NCI-H748 (cell line): ENCODE data around the gene LARGE2.

Experiments used
- DNase-seq: peaks from one replicate; lab custom pipeline; 2025; ENCODE audit not compliant: unreplicated experiment; lab: John Stamatoyannopoulos, UW

Gene LARGE2

DNA sequence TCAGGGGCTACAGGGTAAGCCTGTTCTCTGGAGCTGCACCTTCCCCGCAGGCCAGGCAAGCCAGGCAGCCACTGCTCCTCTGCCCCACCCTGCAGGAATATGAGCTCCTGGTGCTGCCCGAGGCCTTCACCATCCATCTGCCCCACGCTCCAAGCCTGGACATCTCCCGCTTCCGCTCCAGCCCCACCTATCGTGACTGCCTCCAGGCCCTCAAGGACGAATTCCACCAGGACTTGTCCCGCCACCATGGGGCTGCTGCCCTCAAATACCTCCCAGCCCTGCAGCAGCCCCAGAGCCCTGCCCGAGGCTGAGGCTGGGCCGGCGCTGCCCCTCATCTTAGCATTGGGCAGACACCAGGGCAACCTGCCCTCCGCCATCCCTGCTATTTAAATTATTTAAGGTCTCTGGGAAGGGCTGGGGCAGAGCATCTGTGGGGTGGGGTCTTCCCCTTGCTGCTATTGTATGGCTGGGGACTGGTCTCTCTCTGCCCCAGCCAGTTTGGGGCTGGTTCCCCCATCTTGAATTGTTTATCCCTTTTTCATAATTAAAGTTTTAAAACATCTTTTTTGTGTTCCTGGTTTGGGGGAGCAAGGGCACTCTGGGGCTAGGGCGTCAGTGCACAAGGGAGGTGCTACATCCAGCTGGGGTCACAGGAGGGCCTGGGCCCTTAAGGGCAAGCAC is 6.2 kb downstream of the LARGE2 start:
- no peak for DNase-seq

DNA sequence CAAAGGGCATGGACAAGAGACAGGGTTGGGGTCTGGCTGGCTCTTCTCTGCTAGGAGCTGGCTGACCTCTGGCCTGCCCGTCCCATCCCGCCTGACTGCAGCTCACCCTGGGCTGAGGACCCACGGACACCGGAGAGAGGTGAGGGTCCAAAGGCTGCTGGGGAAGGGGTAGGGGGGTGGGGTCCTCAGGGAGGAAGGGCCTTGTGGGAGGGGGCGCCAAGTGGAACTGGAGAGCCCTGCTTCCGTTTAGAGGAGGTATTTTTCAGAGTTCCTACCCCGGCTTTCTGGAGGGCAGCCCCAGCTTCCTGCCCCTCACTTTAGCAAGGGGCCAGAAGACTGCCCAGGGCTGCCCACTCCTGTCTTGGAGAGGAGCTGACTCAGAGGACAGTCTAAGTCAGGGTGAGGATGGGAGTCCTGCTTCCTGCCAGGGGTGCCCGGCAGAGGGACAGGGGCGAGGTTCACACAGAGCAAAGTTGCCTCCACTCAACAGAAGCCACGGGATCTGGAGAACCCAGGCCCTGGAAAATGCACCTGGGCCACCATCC is 7.1 kb downstream of the LARGE2 start:
- DNase-seq = no peak

DNA sequence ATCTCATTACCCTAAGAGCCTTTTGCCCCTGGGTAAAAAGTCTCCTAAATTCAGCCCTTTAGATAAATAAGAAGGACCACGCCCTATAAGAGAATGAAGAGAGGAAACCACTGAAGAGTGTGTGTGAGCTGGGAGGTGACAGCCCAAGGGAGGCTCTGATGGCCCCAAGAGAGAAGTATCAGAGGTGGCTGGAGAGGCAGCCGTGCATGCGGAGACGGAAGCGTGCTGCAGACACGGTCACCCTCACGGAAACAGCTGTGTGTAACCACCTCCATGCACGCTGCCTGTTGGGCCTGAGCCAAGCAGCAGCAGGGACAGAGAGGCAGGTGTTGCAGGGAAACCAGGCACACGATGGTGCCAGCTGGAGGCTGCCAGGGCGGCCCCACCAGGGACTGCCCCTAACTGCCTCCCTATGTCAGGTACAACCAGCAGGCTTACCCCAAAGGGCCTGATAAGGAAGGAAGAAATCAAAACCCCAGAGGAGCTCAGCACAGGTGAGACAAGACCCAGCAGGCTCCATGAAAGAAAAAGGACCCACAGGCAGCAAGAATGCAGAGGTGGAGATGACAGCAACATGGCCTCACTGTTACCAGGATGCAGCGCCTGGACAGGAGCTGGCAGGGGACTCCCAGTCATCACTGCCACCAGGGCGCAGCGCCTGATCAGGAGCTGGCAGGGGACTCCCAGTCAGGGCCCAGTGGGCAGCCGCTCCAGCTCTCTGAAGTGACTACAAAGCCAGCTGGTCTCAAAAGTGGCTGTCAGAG is 7.8 kb downstream of the LARGE2 start:
- peak; percentile 93 for DNase-seq

DNA sequence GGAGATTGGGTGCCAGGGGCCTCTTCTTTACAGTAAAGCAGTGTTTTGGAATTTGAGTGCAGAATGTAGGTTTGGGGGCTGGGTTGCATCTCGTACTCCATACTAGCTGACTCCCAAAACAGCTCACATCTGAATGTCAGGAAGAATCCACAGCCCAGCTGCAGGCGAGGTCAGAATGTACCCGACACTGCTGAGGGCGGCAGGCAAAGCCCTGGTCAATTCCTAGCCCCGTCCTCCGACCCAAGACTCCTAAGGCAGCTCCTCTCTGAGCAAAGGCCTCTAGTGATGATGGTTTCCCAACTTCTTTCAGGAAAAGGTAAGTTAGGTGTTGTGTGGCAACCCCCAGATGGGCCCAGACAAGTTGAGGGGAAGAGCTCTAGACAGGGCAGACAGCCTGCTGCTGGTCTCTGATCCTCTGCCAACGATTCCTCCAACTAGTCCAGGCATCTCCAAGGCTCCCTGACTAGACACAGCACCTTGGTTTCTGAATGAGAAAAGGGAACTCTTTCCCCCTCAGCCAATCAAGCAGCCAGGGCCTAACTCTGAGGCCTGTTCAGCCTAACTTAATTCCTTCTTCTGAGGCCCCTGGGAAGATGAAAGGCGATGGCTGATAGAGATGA is 8.6 kb downstream of the LARGE2 start:
- no peak for DNase-seq

DNA sequence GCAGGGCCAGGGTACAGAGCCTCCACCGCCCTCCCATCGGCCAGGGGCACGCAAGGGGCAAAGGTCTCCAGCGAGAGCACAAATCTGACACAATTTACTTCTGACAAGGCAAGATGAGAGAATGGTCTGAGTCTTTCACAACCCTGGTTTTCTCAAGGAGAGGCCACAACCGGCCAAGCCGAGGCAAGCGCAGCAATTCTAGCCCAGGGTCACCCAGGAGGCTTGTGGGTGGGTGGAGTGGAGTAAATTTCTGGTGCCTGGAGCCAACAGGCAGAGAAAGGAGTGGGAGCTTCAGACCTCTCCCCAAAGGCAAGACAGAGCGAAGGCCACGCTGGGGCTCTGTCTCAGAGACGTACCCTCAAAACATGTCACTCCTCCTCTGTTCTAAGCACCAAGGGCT is 9.3 kb downstream of the LARGE2 start:
- no peak for DNase-seq

DNA sequence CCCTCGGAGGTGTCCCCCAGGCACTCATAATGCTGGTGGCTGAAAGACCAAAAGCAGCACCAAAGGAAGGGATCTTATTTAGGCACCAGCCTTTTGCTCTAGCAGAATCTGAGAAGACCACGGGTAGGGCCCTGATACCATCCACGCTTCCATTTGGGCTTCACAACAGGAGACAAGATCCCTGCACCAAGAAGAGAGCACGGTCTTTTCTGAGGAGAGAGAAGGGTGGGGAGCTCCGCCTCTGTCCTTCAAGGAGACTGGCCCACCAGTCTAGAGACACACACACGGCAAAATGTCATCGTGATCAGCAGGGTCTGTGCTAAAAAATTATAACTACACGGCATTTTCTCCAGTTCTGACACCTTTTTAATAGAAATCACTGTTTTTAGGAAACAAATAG is 9.8 kb downstream of the LARGE2 start:
- no peak for DNase-seq

DNA sequence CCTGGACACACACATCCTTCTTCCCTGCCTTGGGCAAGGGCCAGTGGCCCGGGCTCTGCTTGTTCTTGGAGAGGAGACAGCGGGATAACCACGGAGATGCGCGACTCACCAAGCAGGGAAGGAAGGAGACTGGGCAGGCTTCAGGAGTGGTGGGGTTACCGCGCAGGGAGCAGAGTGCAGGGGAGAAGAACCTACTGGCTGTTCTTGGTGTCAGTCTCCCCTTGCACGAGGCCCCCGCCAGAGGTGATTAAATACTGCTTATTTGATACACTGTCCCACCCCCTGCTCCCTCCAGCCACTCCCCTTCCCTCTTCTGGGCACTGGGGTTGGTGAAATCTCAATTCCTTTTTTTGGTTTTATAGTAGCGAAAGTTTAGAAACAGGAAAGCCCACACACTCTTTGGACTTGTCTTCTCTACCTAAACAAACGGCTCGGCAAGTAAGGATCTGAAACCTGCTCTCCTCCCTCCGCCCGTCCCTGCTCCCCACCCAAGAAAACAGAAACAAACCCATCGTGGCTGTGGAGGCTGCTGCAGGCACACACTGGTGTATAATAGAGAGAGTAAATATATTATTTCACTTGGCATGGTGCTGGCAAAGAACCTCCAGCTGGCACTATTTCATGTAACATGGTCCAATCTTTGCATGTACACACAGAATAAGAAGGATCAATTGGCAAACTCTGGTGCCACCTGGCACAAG is 10.8 kb downstream of the LARGE2 start:
- DNase-seq = no peak

DNA sequence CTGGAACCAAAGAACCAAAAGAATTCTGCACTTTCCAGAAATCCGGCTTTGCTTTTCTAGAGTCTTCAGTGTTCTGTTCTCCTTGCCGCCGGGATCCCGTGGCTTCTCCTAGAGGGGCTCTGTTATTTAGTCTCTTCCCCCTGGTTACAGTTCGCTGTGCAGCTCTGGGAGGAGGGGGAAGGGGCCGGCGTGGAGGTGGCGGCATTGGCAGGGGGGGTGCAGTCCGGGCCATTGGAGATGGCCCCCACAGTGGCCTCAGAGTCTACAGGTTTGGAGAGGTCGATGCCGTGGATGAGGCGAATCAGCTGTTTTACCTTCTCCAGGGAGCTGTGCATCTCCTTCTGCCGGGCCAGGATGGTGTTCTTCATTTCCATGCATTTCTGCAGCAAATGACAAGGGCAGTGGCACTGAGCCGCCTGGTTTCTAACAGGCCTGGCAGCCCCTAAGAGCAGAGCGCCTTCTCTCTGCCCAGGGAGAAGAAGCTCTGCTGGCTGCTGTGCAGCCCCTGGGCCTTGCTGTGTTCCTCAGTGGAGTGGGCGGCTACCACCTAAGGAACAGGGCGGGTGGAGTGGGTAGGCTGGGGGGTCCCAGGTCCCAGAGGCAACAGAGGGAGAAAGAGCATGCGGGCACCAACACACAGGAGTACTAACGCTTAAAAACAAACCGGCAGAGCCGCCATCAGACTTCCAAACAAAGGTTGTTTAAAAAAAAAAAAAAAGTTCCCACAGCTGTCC is 11.6 kb downstream of the LARGE2 start:
- DNase-seq = no peak

DNA sequence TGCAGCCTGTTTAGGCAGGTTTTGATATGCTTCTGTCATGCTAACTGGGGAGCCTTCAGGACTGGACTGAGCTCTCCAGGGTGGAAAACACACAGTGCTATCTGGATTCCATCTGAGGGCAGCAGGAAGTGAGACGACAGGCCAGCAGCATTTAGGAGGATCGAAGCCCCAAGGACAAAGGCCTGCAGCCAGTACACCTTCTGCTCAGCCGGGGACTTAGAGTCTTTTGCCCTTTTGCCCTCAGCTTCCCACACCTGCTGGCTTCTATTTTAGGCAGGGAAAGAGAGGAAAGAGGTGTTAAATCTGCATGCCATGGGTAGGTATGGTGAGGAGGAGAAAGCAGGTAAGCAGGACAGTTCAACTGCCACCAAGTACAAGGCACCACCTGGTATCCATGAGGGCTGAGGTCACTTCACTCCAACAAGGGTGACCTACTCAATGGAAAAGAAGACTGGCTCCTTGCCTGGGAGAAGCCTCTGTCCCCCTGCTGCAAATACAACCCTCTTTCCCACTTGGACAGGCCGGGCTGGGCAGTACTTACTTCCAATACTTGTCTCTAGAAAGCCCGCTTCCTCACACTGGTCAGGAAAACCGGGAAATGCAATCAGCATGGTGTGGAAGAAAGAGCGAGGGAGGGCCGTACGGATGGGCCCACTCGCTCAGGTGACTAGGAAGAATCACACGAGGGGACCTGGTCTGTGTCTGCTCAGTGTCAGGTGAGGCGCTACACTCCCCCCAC is 12.3 kb downstream of the LARGE2 start:
- DNase-seq = no peak

DNA sequence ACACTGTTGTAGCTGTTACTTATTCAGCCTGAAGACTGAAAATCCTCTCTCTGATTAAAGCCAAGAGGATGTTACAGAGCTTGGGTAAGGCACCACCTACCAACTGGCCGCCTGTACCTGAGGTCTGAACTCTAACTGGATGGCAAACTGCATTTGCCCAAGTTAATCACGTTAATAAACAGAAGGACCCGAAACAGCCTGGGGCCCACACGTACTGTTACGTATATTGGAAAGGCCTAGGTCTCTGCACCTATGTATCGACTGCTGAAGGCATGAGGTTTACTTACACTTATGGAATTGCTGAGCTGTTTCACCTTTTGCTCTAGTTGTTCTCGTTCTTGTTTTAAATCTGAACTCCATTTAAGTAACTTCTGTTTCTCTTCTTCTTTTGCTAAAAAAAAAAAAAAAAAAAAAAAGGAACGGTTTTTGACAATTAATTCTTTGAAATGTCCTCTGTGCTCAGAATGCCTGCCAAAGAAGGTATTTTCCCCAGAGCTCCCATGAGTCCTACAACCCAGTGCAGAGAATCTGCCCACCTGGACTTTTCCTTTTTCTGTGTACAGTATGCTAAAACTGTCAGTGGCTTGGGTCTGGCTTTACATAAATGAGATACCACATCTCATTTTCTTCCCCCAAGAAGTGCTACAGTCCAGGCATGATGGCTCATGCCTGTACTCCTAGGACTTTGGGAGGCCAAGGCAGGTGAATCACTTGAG is 13.1 kb downstream of the LARGE2 start:
- DNase-seq = no peak

DNA sequence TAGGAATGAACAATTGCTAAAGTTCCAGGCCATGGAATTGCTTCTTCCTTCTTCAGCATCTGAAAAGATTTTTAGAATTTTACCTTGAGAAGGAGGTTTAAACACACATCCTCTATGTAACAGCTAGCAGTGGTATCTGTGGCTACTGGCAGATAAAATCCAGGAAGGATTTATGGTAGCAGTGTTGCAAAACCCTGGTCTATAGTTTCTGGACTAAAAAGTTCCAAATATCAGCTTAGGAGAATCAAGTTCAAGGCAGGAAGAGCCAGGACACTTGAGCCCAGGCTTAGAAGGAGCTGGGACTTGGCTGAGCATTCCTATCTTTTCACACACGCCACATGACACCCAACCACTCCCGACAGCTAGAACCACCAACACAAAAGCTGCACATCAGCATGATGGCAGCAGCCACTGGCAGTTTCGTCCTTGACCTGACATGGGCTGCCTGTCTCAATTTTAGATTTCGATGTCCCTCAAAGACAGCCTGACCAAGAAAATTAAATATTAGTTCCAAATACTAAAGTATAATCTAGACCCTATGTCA is 14.1 kb downstream of the LARGE2 start:
- DNase-seq = no peak

DNA sequence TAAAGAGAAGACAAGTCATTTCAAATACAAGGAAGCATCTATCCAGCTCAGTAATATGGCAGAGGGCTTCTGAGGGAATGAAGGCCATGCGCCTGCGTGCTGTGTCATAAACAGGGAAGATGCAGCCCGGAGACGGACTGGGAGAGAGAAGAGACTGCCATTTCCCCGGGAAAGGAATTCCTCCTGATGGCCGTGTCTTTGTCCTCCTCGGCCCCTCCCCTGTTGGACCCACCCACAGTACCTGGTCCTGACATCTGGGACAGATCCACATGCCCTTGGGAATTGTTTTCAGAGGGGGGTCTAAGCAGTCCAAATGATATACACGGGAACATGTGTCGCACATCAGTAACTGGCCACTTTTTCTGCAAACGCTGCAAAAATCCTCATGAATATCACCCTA is 15.5 kb downstream of the LARGE2 start:
- no peak for DNase-seq

DNA sequence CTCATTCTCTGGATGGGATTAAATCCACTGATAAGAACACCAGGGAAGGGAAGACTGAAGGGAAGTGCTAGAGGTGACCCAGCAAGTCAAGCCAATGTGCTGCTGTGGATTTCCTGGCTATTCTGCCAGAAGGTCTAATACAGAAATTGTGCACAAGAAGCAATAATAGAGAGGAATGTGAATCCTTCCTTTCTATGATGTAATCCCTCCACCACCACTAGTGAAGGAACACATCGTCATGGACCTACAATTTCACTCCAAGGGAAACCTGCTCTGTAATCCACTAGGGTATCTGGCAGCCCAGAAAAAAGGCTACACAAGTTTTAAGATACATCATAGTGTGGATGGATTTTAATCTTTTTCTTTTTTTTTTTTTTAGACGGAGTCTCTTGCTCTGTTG is 17.4 kb downstream of the LARGE2 start:
- no peak for DNase-seq

DNA sequence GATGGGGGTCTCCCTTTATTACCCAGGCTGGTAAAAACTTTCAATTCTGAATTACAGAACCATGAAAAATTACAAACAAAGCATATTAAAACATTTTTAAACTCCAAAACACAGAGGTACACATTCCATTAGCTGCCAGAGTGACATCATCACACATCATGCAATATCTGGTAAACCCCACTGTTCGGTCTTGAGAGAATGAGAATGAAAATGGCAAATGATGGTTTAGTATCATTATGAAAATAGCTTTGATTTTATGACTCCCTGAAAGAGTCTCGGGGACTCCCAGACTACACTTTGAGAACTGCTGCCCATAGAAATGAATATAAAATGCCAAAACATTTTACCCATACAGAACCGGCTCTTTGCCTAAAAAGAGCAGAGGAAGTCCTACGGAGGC is 18.8 kb downstream of the LARGE2 start:
- DNase-seq = no peak

DNA sequence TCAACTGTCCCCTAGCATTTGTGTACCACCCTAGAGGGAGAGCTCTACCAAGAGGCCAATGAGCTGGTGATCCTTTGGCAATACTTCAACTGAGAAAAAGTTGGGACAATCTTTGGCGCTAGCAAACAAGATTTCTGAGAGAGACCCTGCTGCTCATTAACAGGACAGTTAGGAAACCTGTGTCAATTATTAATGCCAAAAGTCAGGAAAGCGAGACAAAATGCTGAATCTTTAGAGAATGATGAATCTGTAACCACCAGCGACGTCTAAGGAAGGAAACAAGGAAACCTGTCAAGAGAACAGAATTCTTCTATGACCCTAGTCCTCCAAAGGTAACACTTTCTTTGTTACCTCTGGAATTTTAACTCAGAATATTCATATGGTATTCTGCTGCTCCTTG is 19.9 kb downstream of the LARGE2 start:
- no peak for DNase-seq

DNA sequence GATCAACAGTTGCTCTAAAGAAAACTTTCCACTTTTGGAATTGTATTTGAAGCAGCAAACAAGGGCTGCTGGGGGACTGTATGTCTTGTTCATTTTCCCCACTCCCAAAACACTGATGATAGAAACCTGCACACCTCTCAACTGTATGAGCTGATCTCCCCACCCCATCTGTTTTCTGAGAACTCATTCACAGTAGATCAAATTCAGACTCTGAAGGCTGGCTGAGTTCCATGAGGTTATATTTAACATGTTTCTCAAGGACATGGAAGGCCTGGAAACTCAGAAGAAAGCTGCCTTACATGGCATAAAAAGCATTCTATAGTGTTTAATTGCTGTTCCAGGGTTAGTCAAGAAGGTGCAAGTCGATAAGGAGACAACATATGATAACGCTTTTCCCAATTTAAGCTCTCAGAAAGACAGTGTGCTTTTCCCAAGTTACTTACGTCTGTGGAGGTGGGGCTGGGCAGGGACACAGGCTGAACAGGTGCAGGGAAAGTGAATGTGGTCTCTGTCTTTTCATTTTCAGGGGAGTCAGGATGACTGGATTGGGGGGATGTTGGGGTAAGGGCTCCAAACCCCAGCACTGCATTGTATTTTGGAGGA is 23.0 kb downstream of the LARGE2 start:
- DNase-seq = no peak

DNA sequence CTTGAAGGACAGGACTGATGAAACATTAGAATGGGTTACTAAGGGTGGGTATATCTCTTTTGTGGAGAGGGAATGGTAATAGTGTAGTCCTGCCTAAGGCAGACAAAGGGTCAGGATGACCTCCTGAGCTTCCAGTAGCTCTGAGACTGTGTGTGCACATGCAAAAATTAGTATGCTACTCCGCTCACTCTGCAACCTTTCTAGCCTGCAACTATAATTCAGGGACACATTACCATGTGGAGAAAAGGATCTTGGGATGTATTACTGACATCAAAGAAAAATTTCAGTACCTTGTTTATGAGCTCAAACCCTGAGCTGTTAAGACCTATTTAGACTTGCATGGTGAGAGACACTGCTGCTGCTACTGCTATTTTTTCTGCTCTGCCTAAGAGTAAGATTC is 25.4 kb downstream of the LARGE2 start:
- no peak for DNase-seq

DNA sequence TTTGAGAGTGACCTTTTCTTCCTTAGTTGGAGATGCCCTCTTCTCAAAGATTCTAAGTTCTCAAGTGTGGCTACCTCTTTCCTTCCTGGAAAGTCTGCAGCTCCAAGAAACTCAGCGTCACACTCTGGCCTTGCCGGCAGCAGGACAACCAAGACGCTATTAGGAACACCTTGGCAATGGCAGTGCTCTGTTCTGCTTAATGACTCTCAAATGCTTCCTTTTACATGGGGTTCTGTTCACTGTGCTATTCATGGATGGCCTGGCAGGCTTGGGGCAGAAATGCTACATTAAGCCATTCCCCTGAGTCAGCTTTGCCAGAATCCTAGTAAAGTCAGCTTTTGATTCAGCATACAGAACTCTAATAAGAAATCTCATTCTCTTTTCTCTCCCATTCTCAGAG is 25.9 kb downstream of the LARGE2 start:
- DNase-seq = no peak

DNA sequence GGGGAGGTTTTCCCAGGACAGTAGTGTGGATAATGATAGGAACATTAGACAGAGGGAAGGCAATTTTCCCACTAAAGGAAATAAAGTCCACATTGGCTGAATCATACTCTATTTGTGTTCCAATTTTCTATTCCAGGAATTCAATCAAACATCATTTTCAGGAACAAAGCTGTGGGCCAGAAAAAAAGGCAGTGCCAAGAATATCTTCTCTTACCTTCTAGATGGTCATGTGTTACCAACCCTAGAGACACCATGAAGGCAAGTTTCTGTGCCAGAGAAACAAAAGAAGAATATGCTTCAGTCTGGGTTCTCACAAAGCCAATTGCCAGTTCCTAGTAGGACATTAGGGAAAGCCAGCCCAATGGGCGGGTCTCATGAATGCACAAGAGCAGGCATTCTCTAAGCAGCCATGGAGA is 27.5 kb downstream of the LARGE2 start:
- no peak for DNase-seq
